Left lobe of liver (tissue), 2 donors: ENCODE results near the gene CNOT10. TPM values are rescaled to one million over a fixed set of nuclear protein-coding genes. Genes with fewer than 3 reads are reported as not detected.

Experiments used
- ATAC-seq: fragments of 200-7000 bp; cut with Tn5 transposase; one replicate; pipeline ENCODE4 v1.9.1; 2020; ENCODE audit warnings: mild to moderate bottlenecking, moderate library complexity
- DNase-seq: peaks from one replicate; pipeline ENCODE4 v3.0.0-alpha.2; 2020; ENCODE audit warnings: low spot score
- total RNA-seq: library from RNA; stranded (reverse); gene quantifications from one replicate; pipeline ENCODE4 v1.2.1, GENCODE V29; 2021
- donor health status: DM: no; HTN: no; CAD: no; lungs with moderate emphysema.
- donor health status: DM: no; HTN: yes; CAD: no.

Gene CNOT10
- total RNA-seq, 1 donor from 2014 or later, result 10.5 TPM

GRCh38 chr3:32816439-32817256 is 131.7 kb downstream of the CNOT10 start:
- DNase-seq (no peak), ATAC-seq (peak; percentile 13)

- DNase-seq (no peak), ATAC-seq (no peak)
These were observed 132.2 kb downstream of the CNOT10 start for GRCh38 chr3:32817257-32817557.

GRCh38 chr3:32817558-32818228 is 132.7 kb downstream of the CNOT10 start, which contains the start of gene TRIM71:
Gene TRIM71, plus strand, starts transcription at chr3:32817997. Its CDS starts 84 bp downstream, at chr3:32818081.
- DNase-seq (no peak), ATAC-seq (no peak)

GRCh38 chr3:32818229-32818969 is 133.4 kb downstream of the CNOT10 start:
- DNase-seq, result no peak
- ATAC-seq, result no peak

GRCh38 chr3:32818970-32819511 is 134.1 kb downstream of the CNOT10 start:
- no peak for DNase-seq
- no peak for ATAC-seq

GRCh38 chr3:32819551-32820348 is 134.8 kb downstream of the CNOT10 start:
- no peak for DNase-seq

GRCh38 chr3:32820430-32820829 is 135.4 kb downstream of the CNOT10 start:
- DNase-seq, result no peak
- no peak for ATAC-seq

More at GRCh38 chr3:32819551-32820348, 134.8 kb downstream of the CNOT10 start:
- ATAC-seq, result no peak

GRCh38 chr3:32820971-32821685 is 136.1 kb downstream of the CNOT10 start:
- DNase-seq, result no peak

GRCh38 chr3:32821686-32822296 is 136.8 kb downstream of the CNOT10 start:
- no peak for DNase-seq
- ATAC-seq, result peak; percentile 54

More at GRCh38 chr3:32820971-32821685, 136.1 kb downstream of the CNOT10 start:
- no peak for ATAC-seq

- DNase-seq (no peak), ATAC-seq (no peak)
These were observed 137.9 kb downstream of the CNOT10 start for GRCh38 chr3:32822609-32823498.

Other genes with a start within 250 kb of the CNOT10 start
- gene CMTM6, start 182.3 kb upstream of the CNOT10 start, total RNA-seq, result 46.5 TPM
- gene DYNC1LI1, start 114.3 kb upstream of the CNOT10 start, total RNA-seq, result 10.4 TPM
- 0.25 TPM for gene TRIM71, start 132.8 kb downstream of the CNOT10 start, total RNA-seq